ES-I3 (cell line): ENCODE results near the gene PIGL.

ENCODE experiments used
- H3K36me3 ChIP-seq: 2 replicates; pipeline ENCODE4 v1.6.1; 2013; ENCODE audit warnings: mild to moderate bottlenecking, low read length, control low read depth, moderate library complexity; ENCODE audit not compliant: insufficient read depth
- H3K4me1 ChIP-seq: 2 replicates; pipeline ENCODE4 v1.6.1; 2013; ENCODE audit warnings: mild to moderate bottlenecking, control low read depth, low read length; ENCODE audit not compliant: insufficient read depth
- H3K9ac ChIP-seq: 2 replicates; pipeline ENCODE4 v1.6.1; 2013; ENCODE audit warnings: low read depth, mild to moderate bottlenecking, low read length, moderate library complexity
- H3K9me3 ChIP-seq: 2 replicates; pipeline ENCODE4 v1.6.1; 2013; ENCODE audit warnings: mild to moderate bottlenecking, low read length, moderate library complexity; ENCODE audit not compliant: control insufficient read depth, insufficient read depth

PIGL gene

DNA sequence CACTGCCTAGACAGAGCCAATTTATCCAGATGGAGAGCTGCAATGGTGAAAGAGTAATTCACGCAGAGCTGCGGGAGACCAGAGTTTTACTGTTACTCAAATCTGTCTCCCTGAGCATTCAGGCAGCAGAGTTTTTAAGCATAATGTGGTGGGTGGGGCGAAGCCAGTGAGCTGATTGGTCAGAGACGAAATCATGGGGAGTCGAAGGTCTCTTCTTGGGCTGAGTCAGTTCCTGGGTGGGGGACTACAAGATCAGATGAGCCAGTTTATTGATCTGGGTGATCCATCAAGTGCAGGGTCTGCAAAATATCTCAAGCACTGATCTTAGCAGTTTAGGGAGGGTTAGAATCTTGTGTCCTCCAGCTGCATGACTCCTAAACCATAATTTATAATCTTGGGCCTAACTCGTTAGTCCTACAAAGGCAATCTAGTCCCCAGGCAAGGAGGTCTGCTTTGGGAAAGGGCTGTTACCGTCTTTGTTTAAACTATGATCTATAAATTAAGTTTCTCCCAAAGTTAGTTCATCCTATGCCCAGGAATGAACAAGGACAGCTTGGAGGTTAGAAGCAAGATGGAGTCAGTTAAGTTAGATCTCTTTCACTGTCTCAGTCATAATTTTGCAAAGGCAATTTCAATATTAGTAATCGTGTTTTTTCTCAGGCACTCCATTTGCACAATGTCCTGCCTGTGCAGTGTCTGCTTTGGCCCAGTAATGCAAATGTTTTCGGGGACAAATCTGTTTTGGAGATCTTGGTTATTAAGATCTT is 27.0 kb downstream of the PIGL start:
- Histone ChIP-seq H3K36me3 (no peaks in the 10 kb centered on the region), H3K9me3 (no peaks in the 10 kb centered on the region), H3K4me1 (peaks cover 8% of the 10 kb centered on the region; the same call in 1 of the 2 replicates), H3K9ac (no peak overlapping the region)

GRCh38 chr17:16247586-16247984 is 30.6 kb downstream of the PIGL start:
- H3K36me3 ChIP-seq, result no peaks in the 10 kb centered on the region
- no peak overlapping the region for H3K9ac ChIP-seq
- H3K9me3 ChIP-seq, result no peaks in the 10 kb centered on the region
- H3K4me1 ChIP-seq, result peaks cover 8% of the 10 kb centered on the region; the same call in 1 of the 2 replicates

- H3K9ac ChIP-seq, result no peak overlapping the region; the same call in 1 of the 2 replicates
- H3K9me3 ChIP-seq, result no peaks in the 10 kb centered on the region
- H3K4me1 ChIP-seq, result peaks cover 9% of the 10 kb centered on the region; the same call in 1 of the 2 replicates
- H3K36me3 ChIP-seq, result no peaks in the 10 kb centered on the region; the same call in 1 of the 2 replicates
Measured at GRCh38 chr17:16250635-16251034, 33.6 kb downstream of the PIGL start.

DNA sequence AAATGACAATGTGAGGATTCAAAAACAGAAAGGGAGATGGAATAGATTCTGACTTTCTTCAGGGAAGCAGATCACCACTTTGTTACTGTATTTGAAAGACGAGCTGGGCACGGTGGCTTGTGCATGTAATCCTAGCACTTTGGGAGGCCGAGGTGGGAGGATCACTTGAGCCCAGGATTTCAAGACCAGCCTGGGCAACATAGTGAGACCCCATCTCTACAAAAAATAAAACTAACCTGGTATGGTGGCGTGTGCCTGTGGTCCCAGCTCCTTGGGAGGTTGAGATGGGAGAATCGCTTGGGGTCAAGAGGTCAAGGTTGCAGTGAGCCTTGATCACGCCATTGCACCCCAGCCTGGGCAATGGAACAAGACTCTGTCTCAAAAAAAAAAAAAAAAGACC is 34.0 kb downstream of the PIGL start:
- H3K4me1 ChIP-seq, result peaks cover 11% of the 10 kb centered on the region; the same call in 1 of the 2 replicates

GRCh38 chr17:16251556-16251955 is 34.5 kb downstream of the PIGL start:
- H3K9me3 ChIP-seq, result no peaks in the 10 kb centered on the region
- no peaks in the 10 kb centered on the region; the same call in 1 of the 2 replicates for H3K36me3 ChIP-seq
- H3K9ac ChIP-seq, result no peak overlapping the region
- peaks cover 11% of the 10 kb centered on the region; the same call in 1 of the 2 replicates for H3K4me1 ChIP-seq

More for the DNA sequence above, 34.0 kb downstream of the PIGL start:
- Histone ChIP-seq H3K9me3 (no peaks in the 10 kb centered on the region), H3K9ac (no peak overlapping the region; the same call in 1 of the 2 replicates), H3K36me3 (no peaks in the 10 kb centered on the region; the same call in 1 of the 2 replicates)

- peaks cover 11% of the 10 kb centered on the region; the same call in 1 of the 2 replicates for H3K4me1 ChIP-seq
- no peaks in the 10 kb centered on the region; the same call in 1 of the 2 replicates for H3K36me3 ChIP-seq
- H3K9me3 ChIP-seq, result no peaks in the 10 kb centered on the region
- H3K9ac ChIP-seq, result no peak overlapping the region
Measured at GRCh38 chr17:16254773-16255400, 37.9 kb downstream of the PIGL start.

DNA sequence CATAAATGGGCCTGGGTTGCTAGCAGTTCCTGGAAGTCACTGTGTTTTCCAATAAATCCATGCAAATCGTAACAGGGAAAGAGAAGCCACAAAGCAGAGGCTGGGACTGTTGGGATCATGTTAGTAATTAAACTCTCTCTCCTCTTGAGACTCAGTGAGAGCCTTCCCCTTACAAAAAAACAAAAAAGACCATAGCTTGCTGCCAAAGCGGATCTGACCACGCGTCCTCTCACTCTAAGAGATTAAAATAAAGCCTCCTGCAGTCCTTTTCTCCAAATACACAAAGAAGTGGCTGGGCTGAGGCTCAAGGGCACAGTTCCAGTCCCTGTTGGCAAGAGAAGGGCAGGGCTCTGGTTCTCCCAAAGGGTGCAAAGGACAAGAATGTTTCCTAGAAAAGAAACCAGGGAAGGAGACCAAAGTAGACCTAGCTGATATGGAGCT is 38.5 kb downstream of the PIGL start:
- H3K36me3 ChIP-seq, result no peaks in the 10 kb centered on the region; the same call in 1 of the 2 replicates
- H3K4me1 ChIP-seq, result peaks cover 11% of the 10 kb centered on the region; the same call in 1 of the 2 replicates
- no peak overlapping the region for H3K9ac ChIP-seq
- H3K9me3 ChIP-seq, result no peaks in the 10 kb centered on the region

GRCh38 chr17:16258901-16259300 is 41.9 kb downstream of the PIGL start:
- H3K4me1 ChIP-seq, result peaks cover 11% of the 10 kb centered on the region; the same call in 1 of the 2 replicates
- H3K36me3 ChIP-seq, result no peaks in the 10 kb centered on the region
- no peaks in the 10 kb centered on the region for H3K9me3 ChIP-seq
- H3K9ac ChIP-seq, result no peak overlapping the region

GRCh38 chr17:16259926-16260325 is 42.9 kb downstream of the PIGL start:
- peaks cover 8% of the 10 kb centered on the region; the same call in 1 of the 2 replicates for H3K4me1 ChIP-seq
- H3K36me3 ChIP-seq, result no peaks in the 10 kb centered on the region

DNA sequence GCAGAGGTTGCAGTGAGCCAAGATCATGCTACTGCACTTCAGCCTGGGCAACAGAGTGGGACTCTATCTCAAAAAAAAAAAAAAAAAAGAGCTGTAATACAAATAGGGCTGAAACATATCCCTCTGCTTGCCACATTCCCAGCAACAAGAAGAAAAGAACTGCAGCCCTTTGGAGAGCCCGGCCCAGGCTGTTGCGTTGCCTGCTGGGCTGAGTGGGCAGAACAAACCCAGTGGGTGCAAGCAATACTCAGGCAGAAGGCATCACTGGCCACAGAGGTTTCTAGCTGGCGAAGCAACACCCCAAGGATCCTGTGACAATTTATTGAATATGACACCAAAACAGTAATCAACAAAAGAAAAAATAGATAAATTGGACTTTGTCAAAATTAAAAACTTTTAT is 44.0 kb downstream of the PIGL start:
- Histone ChIP-seq H3K9me3 (no peaks in the 10 kb centered on the region), H3K36me3 (no peaks in the 10 kb centered on the region), H3K4me1 (no peaks in the 10 kb centered on the region), H3K9ac (no peak overlapping the region)

More at GRCh38 chr17:16259926-16260325, 42.9 kb downstream of the PIGL start:
- no peaks in the 10 kb centered on the region for H3K9me3 ChIP-seq
- no peak overlapping the region for H3K9ac ChIP-seq

DNA sequence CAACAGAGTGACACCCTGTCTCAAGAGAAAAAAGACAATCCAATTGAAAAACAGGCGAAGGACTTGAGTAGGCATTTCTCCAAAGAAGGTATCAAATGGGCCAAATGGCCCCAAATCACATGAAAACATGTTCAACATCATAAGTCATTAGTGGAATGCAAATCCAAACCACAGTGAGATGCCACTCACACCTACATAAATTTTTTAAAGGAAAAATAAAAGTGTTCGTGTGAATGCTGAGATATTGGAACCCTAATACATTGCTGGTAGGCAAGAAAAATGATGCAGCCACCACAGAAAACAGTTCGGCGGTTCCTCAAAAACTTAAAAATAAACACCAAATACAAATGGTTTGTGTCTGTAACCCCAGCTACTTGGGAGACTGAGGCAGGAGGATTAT is 45.2 kb downstream of the PIGL start:
- Histone ChIP-seq H3K36me3 (no peaks in the 10 kb centered on the region), H3K4me1 (no peaks in the 10 kb centered on the region), H3K9me3 (no peaks in the 10 kb centered on the region), H3K9ac (no peak overlapping the region)

DNA sequence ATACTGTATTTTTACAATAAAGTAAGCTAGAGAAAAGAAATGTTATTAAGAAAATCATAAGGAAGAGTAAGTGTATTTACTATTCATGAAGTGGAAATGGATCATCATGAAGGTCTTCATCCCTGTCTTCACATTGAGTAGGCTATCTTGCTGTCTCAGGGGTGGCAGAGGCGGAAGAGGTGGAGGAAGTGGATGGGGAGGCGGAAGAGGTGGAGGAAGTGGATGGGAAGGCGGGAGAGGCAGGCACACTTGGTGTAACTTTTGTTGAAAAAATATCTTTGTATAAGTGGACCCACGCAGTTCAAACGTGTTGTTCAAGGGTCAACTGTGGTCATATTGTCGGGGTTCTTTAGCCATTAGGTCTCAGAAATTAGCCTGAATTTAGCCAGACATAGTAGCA is 50.2 kb downstream of the PIGL start:
- H3K4me1 ChIP-seq, result no peaks in the 10 kb centered on the region
- H3K9ac ChIP-seq, result no peak overlapping the region
- no peaks in the 10 kb centered on the region; the same call in 1 of the 2 replicates for H3K36me3 ChIP-seq
- no peaks in the 10 kb centered on the region for H3K9me3 ChIP-seq

- H3K36me3 ChIP-seq, result peaks cover 2% of the 10 kb centered on the region; the same call in 1 of the 2 replicates
- no peak overlapping the region for H3K9ac ChIP-seq
- H3K9me3 ChIP-seq, result no peaks in the 10 kb centered on the region
- H3K4me1 ChIP-seq, result no peaks in the 10 kb centered on the region
Measured at GRCh38 chr17:16269658-16270057, 52.6 kb downstream of the PIGL start.

DNA sequence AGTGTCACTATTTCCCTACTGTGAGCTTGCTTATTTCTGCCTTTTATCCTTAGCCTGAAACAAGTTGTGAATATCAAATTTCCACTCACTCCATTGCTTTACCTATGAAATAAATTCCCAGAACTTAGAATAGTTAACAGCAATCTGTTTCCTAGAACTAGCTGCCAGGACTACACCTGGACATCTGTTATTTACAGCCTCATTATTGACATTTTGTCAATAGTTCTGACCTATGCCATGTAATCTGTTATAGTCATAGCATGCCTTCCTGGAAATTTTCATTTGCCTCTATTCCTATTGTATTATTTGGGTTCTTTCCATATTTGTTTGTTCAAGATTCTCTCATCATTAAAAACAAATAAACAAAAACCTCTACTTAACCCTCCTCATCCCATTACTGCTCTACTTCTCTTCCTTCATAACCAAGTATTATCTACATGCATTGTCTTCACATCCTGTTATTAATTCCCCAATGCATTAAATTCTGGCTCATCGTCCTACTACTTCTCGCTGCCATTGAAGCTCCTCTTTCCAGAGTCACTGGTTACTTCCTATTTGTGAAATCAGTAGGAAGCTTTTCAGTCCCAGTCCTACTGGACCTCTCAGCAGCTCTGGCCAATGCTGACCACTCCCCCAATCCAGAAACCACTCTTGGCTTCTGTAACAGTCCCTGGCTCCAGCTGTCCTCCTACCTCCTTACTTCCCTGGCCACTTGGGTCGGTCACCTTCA is 55.3 kb downstream of the PIGL start:
- H3K9me3 ChIP-seq, result peaks cover 4% of the 10 kb centered on the region; the same call in 1 of the 2 replicates
- peaks cover 2% of the 10 kb centered on the region; the same call in 1 of the 2 replicates for H3K36me3 ChIP-seq
- H3K4me1 ChIP-seq, result no peaks in the 10 kb centered on the region
- no peak overlapping the region for H3K9ac ChIP-seq
